Suppressor macrophage treated with lipopolysaccharide for 1 hour (primary cell): ENCODE results near the gene MED25.

Experiments used
- DNase-seq, 3 donors: peaks; one replicate each; pipeline ENCODE4 v3.0.0-alpha.2; 2020 to 2022

Gene MED25

GRCh38 chr19:49817964-49818648 is at the start of gene MED25:
TSS of gene MED25 (plus strand) at chr19:49818289. CDS start at chr19:49818342, 53 bp downstream.
- DNase-seq = peak; percentile 91 to 96 (median 95)

GRCh38 chr19:49770529-49770928 is 47.6 kb upstream of the MED25 start:
- DNase-seq = no peak

- no peak for DNase-seq
Measured at GRCh38 chr19:49771674-49772139, 46.4 kb upstream of the MED25 start.

- DNase-seq = no peak
Measured at GRCh38 chr19:49772850-49773432, 45.1 kb upstream of the MED25 start.

- no peak for DNase-seq
Measured at GRCh38 chr19:49773663-49774350, 44.3 kb upstream of the MED25 start.

- no peak for DNase-seq
Measured at GRCh38 chr19:49774969-49775368, 43.1 kb upstream of the MED25 start.

- DNase-seq = no peak
Measured at GRCh38 chr19:49775742-49776370, 42.2 kb upstream of the MED25 start.

- no peak for DNase-seq
Measured at GRCh38 chr19:49776371-49776764, 41.7 kb upstream of the MED25 start.

- DNase-seq = peak; percentile 53 to 62 (median 56)
Measured at GRCh38 chr19:49779731-49780555, 38.1 kb upstream of the MED25 start.

GRCh38 chr19:49780861-49781260 is 37.2 kb upstream of the MED25 start:
- no peak for DNase-seq

GRCh38 chr19:49781394-49781793 is 36.7 kb upstream of the MED25 start:
- peak in 1 of 3 donors; percentile 28 for DNase-seq

GRCh38 chr19:49782515-49782914 is 35.6 kb upstream of the MED25 start:
- no peak for DNase-seq

- DNase-seq = no peak
Measured at GRCh38 chr19:49786376-49786820, 31.7 kb upstream of the MED25 start.

GRCh38 chr19:49787746-49788145 is 30.3 kb upstream of the MED25 start:
- DNase-seq = no peak

GRCh38 chr19:49788857-49789256 is 29.2 kb upstream of the MED25 start:
- no peak for DNase-seq

GRCh38 chr19:49790866-49791265 is 27.2 kb upstream of the MED25 start:
- DNase-seq = no peak

- DNase-seq = no peak
Measured at GRCh38 chr19:49791776-49792445, 26.2 kb upstream of the MED25 start.

- no peak for DNase-seq
Measured at GRCh38 chr19:49792829-49793560, 25.1 kb upstream of the MED25 start.

- DNase-seq = peak; percentile 35 to 66 (median 38)
Measured at GRCh38 chr19:49793561-49793840, 24.6 kb upstream of the MED25 start.

- no peak for DNase-seq
Measured at GRCh38 chr19:49795615-49796014, 22.5 kb upstream of the MED25 start.

- DNase-seq = no peak
Measured at GRCh38 chr19:49798574-49798973, 19.5 kb upstream of the MED25 start.
